RWPE2 (cell line): ENCODE data around the gene HS3ST5.
"Not testable (repeated sequence)": the region's sequence is repeated elsewhere in the genome, so short reads cannot be mapped to it uniquely, and the experiment has no call there.

ENCODE experiments used
- ATAC-seq: fragments of 200-7000 bp; cut with Tn5 transposase; 3 replicates; pipeline ENCODE4 v1.9.1; 2021; ENCODE audit warnings: low read depth
- DNase-seq: peaks from one replicate; pipeline ENCODE4 v3.0.0-alpha.2; 2020; ENCODE audit warnings: low spot score
- H3K27ac ChIP-seq: fragments of 450-650 bp; 2 replicates; pipeline ENCODE4 v1.5.1; 2017; ENCODE audit warnings: mild to moderate bottlenecking; ENCODE audit not compliant: poor library complexity, severe bottlenecking
- H3K27me3 ChIP-seq: fragments of 250-450 bp; sonication (Bioruptor Pico); 2 replicates; pipeline ENCODE4 v1.5.1; 2021; ENCODE audit warnings: mild to moderate bottlenecking, moderate library complexity; ENCODE audit not compliant: insufficient read depth, poor library complexity, severe bottlenecking
- H3K36me3 ChIP-seq: fragments of 250-450 bp; sonication (Bioruptor Pico); 2 replicates; pipeline ENCODE4 v1.5.1; 2020; ENCODE audit warnings: low read depth, mild to moderate bottlenecking, moderate library complexity
- H3K4me1 ChIP-seq: fragments of 250-450 bp; sonication (Bioruptor Pico); 2 replicates; pipeline ENCODE4 v1.5.1; 2021; ENCODE audit warnings: mild to moderate bottlenecking, moderate library complexity; ENCODE audit not compliant: insufficient read depth, poor library complexity, severe bottlenecking
- H3K4me3 ChIP-seq: fragments of 250-450 bp; sonication (Bioruptor Pico); 2 replicates; pipeline ENCODE4 v1.5.1; 2021; ENCODE audit warnings: mild to moderate bottlenecking, moderate library complexity; ENCODE audit not compliant: severe bottlenecking
- H3K9me3 ChIP-seq: fragments of 250-450 bp; sonication (Bioruptor Pico); 2 replicates; pipeline ENCODE4 v1.5.1; 2021; ENCODE audit warnings: mild to moderate bottlenecking, moderate library complexity; ENCODE audit not compliant: severe bottlenecking
- TF ChIP-seq, protein P1 (sequence below): fragments of 450-650 bp; IDR thresholded peaks from one replicate; pipeline ENCODE4 v1.5.1; 2017; ENCODE audit warnings: mild to moderate bottlenecking, moderate library complexity; ENCODE audit not compliant: poor library complexity, severe bottlenecking

HS3ST5 gene

DNA sequence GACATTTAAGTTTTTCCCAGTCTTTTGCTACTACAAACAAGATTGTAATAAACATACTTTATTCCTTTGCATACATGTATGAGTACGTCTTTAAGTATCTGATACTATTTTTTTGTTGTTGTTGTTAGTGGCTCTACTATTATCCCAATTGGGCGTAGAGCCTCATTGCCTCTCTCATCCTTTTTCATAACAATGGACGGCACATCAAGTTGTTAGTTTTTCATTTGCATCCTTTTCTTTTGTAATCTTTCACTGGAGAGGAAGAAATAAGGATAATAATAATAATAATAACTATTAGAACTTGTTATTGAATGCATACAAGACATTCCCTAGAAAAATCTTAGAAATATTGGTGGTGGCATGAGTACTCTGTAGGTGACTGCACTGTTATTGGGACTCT lies 23.1 kb downstream of the HS3ST5 start:
- Histone ChIP-seq H3K4me1 (no peaks in the 10 kb centered on the region), H3K27me3 (peaks cover 8% of the 10 kb centered on the region), H3K27ac (no peak overlapping the region), H3K36me3 (no peaks in the 10 kb centered on the region), H3K4me3 (no peak overlapping the region), H3K9me3 (no peaks in the 10 kb centered on the region)
- DNase-seq (no peak), ATAC-seq (no peak)
- TF ChIP-seq, protein P1, sequence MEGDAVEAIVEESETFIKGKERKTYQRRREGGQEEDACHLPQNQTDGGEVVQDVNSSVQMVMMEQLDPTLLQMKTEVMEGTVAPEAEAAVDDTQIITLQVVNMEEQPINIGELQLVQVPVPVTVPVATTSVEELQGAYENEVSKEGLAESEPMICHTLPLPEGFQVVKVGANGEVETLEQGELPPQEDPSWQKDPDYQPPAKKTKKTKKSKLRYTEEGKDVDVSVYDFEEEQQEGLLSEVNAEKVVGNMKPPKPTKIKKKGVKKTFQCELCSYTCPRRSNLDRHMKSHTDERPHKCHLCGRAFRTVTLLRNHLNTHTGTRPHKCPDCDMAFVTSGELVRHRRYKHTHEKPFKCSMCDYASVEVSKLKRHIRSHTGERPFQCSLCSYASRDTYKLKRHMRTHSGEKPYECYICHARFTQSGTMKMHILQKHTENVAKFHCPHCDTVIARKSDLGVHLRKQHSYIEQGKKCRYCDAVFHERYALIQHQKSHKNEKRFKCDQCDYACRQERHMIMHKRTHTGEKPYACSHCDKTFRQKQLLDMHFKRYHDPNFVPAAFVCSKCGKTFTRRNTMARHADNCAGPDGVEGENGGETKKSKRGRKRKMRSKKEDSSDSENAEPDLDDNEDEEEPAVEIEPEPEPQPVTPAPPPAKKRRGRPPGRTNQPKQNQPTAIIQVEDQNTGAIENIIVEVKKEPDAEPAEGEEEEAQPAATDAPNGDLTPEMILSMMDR: no peak

DNA sequence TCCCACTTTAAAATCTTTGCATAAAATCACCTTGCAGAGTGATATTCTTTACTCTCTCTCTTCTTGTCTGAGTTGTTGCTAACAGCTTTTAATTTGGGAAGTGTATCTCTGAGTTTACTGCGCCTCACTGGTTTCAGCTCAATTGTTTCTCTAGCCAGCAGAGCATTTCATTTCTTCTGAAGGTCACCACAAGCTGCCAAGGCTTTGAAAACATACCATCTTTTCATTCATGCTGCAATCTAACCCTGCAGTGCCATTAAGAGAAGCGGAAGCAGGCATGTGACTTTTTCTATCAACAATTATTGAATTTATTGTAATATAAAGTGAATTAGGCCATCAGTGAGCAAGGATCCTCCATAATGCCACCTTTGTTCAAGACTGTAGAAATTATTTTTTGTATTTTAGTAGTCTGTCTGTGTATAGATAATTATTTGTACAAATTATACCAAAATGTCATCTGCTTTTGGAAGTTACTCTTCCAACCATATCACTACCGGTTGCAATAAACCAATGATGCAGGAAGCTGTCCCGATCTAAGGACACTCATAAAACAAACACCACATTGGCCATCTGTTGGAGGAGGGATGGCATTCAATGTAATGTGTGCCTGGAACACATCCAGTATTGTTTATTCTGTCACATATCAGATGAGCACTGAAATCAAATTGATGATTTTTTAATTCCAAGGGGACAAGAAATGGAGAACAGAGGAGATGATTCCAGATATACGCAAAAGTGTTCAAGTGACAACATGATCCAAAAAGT lies 26.8 kb downstream of the HS3ST5 start:
- H3K9me3 ChIP-seq: no peaks in the 10 kb centered on the region
- H3K27ac ChIP-seq: no peak overlapping the region
- H3K27me3 ChIP-seq: no peaks in the 10 kb centered on the region
- ATAC-seq (no peak), DNase-seq (no peak)
- no peak overlapping the region for H3K4me3 ChIP-seq
- H3K36me3 ChIP-seq: no peaks in the 10 kb centered on the region
- TF ChIP-seq, protein P1: no peak
- H3K4me1 ChIP-seq: no peaks in the 10 kb centered on the region

DNA sequence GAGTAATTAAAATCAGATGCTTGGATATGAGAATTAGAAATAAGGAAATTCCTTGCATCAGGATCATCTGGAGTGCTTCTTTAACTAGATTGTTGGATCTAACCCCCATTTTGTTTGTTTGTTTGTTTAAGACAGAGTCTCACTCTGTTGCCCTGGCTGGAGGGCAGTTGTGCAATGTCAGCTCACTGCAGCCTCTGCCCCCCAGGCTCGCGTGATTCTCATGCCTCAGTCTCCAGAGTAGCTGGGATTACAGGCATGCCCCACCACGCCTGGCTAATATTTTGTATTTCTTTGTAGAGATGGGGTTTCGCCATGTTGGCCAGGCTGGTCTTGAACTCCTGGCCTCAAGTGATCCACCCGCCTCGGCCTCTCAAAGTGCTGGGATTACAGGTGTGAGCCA lies 29.0 kb downstream of the HS3ST5 start:
- not testable (repeated sequence) for DNase-seq, H3K27ac ChIP-seq

DNA sequence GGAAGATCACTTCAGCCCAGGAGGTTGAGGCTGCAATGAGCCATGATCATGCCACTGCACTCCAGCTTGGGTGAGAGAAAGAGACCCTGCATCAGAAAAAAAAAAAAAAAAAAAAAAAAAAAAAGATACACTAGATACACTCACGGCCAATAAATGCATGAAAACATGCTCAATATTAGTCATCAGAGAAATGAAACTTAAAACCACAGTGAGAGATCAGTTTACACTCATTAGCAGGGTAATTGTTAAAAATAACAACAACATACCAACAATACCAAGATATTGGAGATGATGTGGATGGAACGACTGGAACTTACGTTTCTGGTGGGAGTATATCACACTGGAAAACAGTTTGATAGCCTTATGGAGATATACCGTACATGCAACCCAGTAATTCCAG lies 29.9 kb downstream of the HS3ST5 start:
- Histone ChIP-seq H3K27me3 (no peaks in the 10 kb centered on the region), H3K27ac (no peak overlapping the region), H3K36me3 (no peaks in the 10 kb centered on the region), H3K4me1 (no peaks in the 10 kb centered on the region), H3K9me3 (no peaks in the 10 kb centered on the region), H3K4me3 (no peak overlapping the region)
- TF ChIP-seq, protein P1: no peak
- ATAC-seq: no peak
- DNase-seq: no peak

More for the DNA sequence above, 29.0 kb downstream of the HS3ST5 start:
- H3K9me3 ChIP-seq, H3K4me3 ChIP-seq, H3K36me3 ChIP-seq, H3K4me1 ChIP-seq, ATAC-seq, H3K27me3 ChIP-seq: not testable (repeated sequence)

DNA sequence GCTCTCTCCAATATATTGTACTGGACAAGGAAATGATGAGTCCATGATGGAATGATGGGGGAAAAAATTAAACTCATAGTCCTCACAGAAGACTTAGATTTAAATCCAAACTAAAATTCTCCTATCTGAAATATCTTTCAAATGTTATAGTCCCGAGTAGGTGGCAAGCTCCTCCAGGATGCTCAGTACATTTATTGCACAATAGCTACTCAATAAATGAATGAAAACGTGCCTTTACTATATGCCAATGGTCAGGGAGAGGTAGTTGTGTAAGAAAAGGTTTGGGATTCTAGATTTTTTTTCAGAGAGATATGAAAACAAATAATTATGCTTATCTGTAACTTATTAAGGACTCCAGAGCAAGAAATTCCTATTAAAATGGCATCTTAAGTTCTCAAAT lies 32.8 kb downstream of the HS3ST5 start:
- TF ChIP-seq, protein P1: no peak
- Histone ChIP-seq H3K9me3 (no peaks in the 10 kb centered on the region), H3K4me3 (no peak overlapping the region), H3K4me1 (no peaks in the 10 kb centered on the region), H3K36me3 (no peaks in the 10 kb centered on the region), H3K27ac (no peak overlapping the region), H3K27me3 (no peaks in the 10 kb centered on the region)
- ATAC-seq: no peak
- DNase-seq: no peak
